Hematopoietic multipotent progenitor cell treated with erythropoietin and hydrocortisone succinate and interleukin-3 and kit ligand, for 6 days (in vitro differentiated cells): ENCODE data around the gene ZNF274.
"Not testable (repeated sequence)": the region's sequence is repeated elsewhere in the genome, so short reads cannot be mapped to it uniquely, and the experiment has no call there.

Source experiments
- DNase-seq: peaks from one replicate; pipeline ENCODE4 v3.0.0-alpha.2; 2015

The ZNF274 gene

DNA sequence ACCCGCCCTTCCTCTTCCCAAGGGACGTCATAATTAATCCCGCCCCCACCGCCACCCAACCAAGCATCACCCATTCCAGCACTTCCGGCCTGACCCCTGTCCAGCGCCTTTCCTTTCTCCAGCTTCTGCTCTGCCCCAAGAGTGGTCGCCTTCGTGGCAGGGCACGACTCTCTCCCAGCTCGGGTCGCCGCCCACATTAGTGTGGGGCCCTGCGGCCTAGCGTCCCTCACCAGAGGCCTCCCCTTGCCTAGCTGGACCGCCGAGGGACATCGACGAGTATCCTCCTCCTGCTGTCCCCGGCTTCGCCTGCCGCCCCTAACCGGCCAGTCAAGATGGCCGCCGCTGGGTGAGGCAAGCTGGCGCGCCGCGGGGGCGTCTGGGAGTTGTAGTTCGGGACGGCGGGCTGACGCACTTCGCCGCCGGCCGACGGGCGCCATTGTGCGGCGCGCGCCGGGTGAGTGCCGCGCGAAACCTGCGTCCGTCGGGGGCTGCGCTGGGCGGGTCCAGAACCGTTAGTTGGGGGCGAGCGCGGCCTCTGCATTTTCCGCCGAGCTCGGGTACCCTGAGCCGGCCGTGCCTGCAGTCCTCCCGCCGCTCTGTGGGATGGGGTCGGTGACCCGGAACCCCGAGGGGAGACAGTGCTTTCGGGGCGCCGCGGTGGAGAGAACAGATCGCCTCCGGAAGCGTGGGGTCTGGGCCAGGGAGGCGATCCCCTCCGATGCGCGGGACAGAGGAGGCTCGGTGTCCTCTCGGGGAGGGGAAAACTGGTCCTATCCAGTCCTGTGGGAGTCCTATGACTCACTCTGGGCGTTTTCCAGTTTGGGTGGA is at the start of gene ZNF274:
Gene ZNF274, plus strand, starts transcription at position 73 of the 828 bp plus-strand sequence. CDS start 905 bp downstream, outside the sequence.
- peak; percentile 97 for DNase-seq

DNA sequence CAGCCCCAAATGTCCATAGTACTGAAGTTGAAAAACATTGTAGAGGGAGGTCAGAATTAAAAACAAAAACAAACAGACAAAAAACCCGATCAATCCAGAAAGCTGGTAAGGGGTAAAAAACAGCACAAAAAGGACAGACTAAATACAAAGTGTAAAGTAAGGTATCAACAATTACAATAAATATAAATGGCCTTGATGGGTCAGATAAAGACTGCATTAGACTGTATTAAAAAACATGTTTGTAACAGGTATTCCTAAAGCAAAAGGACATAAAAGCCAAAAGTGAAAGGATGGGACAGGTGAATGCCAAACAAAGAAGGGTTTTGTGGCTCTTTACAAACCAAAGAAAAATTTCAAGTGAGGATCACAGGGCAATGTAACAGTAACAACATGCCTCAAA is 48.6 kb upstream of the ZNF274 start:
- no peak for DNase-seq

DNA sequence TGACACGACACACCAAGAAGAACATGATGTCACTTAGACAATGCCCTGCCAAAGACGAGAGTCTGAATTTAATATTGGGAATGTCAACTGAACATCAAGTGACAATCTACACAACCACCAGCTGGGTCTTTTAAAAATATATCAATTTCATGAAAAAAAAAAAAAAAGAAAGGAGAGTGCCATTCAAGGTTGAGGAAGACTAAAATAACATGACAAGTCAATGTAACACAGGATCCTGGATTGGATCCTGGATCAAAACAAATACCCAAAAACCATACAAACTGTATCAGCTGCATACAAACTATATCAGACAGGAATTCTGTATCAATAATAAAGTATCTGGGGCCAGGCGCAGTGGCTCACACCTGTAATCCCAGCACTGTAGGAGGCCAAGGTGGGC is 37.0 kb upstream of the ZNF274 start:
- no peak for DNase-seq

DNA sequence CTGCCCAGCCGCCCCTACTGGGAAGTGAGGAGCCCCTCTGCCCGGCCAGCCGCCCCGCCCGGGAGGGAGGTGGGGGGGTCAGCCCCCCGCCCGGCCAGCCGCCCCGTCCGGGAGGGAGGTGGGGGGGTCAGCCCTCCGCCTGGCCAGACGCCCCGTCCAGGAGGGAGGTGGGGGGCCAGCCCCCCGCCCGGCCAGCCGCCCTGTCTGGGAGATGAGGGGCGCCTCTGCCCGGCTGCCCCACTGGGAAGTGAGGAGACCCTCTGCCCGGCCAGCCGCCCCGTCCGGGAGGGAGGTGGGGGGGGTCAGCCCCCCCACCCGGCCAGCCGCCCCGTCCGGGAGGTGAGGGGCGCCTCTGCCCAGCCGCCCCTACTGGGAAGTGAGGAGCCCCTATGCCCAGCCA is 35.4 kb upstream of the ZNF274 start:
- DNase-seq: not testable (repeated sequence)

DNA sequence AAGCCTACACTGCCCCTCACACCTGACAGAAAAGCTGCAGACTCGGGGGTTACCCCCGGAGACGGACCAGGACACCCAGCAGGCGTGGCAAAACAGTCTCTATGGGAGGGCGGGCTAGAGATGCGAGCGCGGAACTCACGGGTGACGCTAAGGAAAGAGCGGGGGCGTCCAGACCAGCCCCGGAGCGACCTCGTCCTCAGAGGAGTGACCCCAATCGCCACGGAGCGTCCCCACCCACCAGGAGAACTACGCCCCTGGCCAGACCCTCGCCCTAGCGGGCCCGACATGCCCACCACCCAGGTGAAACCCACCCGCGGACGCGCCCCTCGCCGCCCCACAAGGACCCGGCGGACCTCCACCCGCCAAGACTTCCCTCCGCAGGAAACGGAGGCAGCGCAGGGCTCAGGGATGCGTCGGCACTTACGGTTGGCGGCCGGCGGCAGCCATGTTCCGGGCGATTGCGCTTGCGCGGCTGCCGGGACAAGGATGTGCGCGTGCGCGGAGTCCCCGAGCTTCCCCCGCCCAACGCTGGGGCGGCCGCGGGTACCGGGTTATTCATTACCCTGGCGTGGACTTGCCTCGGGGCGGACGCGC is 32.4 kb upstream of the ZNF274 start, which contains the start of gene ZNF329:
Gene ZNF329, minus strand, starts transcription at position 462 of the 594 bp plus-strand sequence. CDS start 21,286 bp downstream, outside the sequence.
- peak; percentile 91 for DNase-seq

DNA sequence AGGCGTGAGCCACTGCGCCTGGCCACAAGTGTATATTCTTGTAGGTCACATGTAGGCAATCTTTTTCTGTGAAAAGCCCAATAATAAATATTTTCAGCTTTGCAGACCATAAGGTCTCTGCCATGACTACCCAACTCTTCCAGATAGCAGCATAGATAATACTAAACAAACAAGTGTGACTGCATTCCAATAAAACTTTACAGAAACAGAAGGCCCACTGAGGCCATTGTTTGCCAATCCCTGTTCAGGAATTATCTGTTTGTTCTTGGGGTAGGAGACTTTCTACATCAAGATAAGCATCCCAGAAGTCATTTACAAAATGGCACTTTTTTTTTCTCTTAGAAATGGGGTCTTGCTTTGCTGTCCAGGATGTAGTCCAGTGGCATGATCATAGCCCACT is 29.5 kb upstream of the ZNF274 start:
- no peak for DNase-seq

DNA sequence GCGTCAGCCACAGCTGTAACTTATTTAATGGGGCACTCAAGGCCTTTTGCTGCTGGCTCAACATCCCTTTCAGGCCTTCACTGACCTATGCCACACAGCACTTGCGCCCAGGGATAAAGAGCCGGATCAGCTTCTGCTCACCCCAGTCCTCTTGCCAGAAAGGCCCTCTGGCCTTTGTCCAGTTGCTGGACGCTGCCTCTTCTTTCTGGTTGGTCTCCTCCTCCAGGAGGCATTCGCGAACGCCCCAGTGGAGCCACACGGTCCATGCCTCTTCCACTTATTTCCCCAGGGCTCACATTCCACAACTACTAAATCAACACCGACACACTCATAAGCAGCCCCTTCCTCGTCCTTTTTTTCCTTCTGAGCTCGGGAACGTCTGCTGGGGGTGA is 28.6 kb upstream of the ZNF274 start:
- peak; percentile 35 for DNase-seq

DNA sequence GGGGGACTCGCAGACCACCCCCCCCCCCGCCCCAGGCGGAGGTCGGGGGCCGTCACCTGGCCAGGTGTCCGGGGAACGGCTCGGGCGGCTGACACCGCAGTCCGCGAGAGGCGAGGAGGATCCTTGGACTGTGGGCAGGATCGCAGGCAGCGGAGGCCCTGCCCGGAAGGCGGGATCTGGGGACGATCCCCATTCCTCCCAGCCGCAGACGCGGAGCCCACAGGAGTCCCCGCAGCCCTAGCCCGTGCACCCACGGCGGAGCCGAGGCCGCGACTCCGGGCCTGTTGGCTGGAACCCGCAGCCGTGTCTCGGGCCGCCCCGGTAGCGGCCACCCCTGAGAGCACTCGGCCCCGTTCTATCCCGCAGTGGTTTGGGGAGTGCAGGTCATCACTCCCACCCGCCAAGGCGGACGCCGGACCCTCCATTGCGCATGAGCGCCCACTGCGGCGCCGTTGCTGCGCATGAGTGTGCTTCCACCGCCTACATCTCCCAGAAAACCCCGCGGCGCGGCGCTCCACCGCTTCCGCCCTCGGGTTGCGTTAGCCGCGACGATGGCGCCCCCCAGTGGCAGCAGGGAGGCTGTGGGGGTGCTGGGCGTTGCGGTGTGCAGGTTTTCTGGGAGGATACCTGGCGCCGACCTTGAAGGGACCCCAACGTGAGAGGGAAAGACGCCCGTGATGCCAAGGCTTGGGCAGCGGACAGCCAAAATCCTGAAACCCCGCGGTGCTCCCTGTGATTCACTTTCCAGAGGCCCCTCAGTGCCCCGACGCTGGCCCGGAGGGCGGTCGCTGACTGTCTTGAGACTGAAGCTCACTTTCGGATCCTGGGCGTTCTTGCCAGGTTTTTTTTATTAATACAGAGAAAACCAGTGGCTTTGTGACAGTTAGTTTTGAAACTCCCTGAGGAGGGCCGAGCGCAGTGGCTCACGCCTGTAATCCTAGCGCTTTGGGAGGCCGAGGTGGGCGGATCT is 27.9 kb upstream of the ZNF274 start:
- DNase-seq: peak; percentile 96

DNA sequence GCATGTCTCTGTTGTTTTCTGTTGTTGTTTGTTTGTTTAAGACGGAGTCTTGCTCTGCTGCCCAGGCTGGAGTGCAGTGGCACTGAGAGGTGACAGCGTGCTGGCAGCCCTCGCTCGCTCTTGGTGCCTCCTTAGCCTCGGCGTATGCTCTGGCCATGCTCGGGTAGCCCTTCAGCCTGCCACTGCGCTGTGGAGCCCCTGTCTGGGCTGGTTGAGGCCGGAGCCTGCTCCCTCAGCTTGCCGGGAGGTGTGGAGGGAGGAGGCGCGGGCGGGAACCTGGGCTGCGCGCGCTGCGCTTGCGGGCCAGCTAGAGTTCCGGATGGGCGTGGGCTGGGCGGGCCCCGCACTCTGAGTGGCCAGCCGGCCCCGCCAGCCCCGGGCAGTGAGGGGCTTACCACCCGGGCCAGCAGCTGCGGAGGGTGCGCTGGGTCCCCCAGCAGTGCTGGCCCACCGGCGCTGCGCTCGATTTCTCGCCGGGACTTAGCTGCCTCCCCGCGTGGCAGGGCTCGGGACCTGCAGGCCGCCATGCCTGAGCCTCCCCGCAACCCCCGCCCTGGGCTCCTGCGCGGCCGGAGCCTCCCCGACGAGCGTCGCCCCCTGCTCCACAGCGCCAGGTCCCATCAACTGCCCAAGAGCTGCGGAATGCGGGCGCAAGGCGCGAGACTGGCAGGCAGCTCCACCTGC is 25.7 kb upstream of the ZNF274 start:
- DNase-seq: no peak

DNA sequence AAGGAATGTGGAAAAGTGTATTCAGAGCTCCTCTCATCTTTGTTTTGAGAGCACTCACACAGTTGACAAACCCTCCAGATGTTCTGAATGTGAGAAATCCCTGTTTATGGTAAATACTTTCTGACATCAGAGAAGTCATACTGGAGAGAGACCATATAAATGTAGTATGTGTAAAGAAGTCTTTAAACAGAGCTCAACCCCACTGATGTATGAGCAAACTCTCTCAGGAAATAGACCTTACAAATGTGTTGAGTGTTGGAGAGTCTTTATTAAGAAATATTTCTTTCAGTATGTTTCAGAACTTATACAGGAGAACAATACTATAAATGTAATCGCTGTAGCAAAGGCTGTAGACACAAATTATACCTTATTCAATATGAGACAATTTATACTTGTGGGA is 16.6 kb upstream of the ZNF274 start:
- DNase-seq: no peak

DNA sequence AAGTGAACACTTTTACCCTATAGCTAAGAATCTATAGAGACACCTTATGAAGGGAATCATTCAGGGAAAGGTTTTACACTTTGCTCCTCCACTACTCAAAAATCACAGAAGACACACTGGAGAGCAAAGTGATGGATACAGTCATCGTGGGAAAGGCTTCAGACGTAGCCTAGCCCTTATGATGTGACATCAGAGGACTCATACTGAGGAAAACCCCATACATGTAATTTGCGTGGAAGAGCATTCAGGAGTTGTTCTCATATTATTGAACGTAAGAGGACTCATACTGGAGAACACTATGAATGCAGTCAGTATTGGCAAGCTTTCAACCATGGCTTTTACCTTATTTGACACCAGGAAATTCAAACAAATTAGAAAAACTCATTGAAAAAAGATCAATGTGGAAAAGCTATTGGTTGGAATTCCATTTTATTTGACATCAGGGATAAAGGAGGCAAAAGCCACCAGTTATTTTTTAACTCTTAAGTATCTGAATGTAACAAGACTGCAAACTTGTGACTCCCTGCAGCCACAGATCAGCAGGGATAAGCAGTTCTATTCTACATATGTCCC is 16.1 kb upstream of the ZNF274 start:
- DNase-seq: peak; percentile 11

DNA sequence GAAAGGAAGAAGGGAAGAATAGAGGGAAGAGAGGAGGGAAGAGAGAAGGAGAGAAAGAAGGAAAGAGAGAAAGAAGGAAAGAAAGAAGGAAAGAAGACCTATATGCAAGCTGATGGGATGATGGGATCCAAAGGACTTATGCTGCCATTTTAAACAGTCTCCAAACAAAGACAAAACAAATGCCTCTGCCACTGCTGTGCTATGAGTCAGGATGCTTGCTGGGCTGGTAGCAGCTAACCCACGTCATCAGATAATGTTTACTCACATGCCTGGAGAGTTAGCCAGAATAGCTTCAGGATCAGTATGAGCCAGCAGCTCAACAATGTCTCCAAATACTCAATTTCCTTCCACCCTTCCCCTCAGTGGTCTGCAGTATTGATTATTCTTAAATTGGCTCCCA is 12.0 kb upstream of the ZNF274 start:
- DNase-seq: no peak

DNA sequence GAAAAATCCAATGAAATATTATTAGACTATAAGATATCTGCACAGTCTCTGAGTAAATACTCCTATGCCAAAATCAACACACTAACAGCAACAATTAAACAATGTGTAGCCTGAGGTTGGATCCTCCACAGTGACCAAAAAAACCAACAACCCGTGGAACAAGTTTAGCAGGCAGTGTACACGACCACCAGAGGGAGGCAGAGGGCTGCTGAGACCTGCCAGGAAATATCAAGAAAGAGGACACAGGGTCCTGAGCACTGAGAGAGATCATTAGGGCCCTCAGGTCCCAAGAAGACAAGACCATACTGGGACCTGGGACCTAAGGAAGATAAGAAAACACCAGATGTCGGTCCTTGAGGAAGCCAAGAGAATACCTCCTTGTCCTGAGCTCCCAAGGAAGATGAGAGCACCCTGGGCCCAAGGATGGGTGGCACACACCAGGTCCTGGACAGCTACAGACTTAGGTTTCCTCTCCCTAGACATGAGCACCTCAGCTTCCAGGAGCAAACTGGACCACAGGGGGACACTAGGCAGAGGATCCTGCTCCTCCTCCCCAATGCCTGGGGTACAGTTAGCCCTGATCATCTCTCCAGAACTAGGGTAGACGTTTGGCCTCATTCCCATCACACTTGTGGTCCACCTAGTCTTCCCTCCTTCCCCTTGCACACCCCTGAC is 822 bp upstream of the ZNF274 start:
- peak; percentile 84 for DNase-seq

DNA sequence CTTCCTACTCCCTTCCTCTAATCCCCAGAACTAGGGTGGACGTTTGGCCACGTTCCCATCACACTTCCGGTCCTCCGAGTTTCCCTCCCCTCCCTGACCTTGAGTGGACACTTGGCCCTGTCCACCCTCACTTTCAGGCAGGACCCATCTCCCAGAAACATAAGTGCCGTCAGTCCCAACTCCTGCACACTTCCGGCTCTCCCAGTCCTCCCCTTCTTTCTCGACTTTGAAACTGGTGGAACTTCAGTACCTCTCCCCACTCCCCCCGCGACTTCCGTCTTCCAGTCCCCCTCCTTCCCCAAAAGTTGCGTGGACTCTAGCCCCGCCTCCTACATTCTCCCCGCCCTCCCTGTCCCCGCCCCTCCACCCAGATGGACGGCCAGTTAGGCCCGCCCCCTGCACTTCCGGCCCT is 278 bp upstream of the ZNF274 start:
- DNase-seq: no peak

DNA sequence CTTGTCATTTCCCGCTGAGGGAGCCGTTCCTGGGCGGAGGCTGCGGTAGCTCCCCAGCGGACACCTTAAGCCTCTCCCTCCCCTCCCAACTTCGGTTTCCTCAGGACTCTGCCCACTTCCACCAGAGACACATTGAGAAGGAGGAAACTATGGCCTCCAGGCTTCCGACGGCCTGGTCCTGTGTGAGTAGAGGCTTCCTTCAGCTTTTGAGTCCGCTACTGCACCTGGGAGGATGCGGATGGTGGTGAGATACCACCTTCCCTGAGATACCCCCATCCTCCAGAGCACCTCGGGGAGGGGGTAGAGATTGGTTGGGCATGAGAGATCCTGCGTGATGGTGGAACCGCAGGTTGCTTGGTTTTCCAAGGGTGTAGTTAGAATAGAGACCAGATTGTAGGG is 955 bp downstream of the ZNF274 start:
- no peak for DNase-seq

DNA sequence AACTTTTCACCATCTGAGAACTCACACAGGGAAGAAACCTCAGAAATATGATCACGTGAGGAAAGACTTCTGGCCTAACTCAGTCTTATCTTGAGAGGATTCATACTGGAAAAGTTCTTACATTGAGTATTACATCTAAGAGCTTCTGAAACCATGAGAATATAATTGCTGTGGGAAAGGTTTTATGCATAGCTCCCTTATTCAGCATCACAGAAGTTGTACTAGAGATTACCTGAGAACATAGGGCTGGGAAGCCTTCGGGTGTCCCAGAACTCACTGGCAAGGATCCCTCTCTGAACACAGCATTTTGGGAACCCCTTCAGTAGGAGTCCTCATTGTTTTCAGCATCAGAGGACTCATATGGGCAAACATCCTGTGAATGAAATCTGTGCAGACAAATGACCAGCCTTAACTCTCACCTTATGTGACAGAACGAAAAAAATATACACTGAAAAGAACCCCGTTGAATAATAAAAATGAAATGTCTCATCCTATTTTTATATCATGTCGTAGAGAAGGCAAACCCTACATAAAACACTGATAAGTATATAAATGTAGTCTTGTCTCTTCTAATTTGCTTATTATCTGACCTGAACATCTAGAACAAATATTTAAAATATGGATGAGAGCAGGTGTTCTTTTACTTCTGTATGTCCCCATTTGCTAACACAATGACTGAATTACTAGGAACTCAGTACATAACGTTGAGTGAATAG is 14.2 kb downstream of the ZNF274 start:
- DNase-seq: peak; percentile 48

DNA sequence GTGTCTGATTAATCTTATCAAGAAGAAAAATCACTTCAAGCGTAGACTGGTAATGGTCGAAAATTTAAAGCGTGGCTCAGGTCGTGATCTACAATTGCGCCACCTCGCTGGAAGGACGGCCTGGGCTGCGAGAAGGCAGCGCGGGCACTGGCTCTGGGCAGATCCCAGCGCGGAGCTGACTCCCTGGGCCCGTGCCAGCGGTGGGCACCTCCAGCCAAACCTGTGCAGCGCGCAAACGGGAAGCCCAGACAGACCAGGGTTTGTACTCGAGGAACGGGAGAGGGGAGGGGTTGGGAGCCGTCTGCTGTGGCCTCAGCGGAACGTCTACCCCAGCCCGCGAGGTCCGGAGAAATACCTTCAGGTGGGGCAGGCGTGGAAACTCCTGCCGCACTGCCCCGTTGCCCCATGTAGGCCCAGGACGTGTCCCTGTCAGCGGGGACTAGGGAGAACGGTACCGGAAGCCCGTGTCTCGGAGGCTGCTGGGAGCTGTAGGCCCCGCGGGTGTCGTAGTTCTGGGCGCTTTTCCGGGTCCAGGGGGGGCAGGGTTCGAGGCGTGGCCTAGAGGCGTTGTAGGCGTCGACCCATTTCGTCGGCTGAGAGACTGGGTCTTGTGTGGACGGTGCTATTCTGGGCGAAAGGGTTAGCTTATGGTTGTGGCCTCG is 21.1 kb downstream of the ZNF274 start:
- no peak for DNase-seq

DNA sequence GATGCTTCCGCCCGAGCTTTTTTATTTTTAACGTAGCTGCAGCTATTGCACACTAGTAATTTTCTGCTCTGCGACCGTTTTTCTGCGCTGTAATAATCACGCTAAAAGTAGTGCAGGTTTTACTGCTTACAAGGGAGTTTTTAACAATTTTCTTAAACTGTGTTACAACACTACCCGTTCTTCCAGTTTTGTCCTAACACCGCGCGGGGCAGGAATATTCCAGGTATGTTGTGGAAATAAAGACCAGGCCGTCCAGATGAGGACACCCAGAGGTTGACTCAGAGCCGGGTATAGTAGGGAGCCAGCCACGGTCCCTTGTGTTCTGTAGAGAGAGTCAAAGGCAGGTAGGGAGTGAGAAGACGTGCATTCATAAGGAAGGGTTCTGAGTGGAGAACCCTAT is 21.7 kb downstream of the ZNF274 start:
- no peak for DNase-seq

DNA sequence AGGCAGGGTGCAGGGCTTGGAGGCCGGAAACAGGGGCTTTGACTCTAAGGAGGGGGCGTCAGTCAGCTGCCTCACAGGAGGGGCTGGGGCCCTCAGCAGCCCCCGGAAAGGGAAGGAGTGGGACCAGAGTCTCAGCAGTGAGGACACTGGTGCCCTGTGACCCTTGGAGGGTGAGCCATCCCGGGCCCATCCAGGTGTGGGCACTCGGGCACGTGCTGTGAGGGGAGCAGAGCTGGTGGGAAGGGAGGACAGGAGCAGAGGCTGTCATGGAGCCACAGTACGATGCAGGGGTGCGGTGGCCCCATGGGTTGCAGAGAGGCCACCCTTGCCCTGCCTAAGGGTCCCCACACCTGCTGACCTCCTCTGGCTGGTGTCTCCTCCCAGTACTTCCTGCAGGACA is 26.7 kb downstream of the ZNF274 start:
- DNase-seq: no peak

DNA sequence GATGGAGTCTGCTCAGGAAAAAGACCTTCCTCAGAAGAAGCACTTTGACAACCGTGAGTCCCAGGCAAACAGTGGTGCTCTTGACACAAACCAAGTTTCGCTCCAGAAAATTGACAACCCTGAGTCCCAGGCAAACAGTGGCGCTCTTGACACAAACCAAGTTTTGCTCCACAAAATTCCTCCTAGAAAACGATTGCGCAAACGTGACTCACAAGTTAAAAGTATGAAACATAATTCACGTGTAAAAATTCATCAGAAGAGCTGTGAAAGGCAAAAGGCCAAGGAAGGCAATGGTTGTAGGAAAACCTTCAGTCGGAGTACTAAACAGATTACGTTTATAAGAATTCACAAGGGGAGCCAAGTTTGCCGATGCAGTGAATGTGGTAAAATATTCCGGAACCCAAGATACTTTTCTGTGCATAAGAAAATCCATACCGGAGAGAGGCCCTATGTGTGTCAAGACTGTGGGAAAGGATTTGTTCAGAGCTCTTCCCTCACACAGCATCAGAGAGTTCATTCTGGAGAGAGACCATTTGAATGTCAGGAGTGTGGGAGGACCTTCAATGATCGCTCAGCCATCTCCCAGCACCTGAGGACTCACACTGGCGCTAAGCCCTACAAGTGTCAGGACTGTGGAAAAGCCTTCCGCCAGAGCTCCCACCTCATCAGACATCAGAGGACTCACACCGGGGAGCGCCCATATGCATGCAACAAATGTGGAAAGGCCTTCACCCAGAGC is 29.6 kb downstream of the ZNF274 start:
- no peak for DNase-seq
